Effector memory CD4-positive, alpha-beta T cell (primary cell): Measurements from ENCODE around the gene TK2.
"Not testable (repeated sequence)": the region's sequence is repeated elsewhere in the genome, so short reads cannot be mapped to it uniquely, and the experiment has no call there.

Source experiments
- DNase-seq, 3 donors: peaks; one replicate each; pipeline ENCODE4 v3.0.0-alpha.2; 2020
- H3K27ac ChIP-seq: 2 replicates; pipeline ENCODE4 v1.7.0; 2013; ENCODE audit warnings: mild to moderate bottlenecking, low read length, moderate library complexity; ENCODE audit not compliant: insufficient read depth, poor library complexity, severe bottlenecking
- H3K27me3 ChIP-seq: replicated peaks from 2 replicates; pipeline ENCODE4 v1.7.0; 2013; ENCODE audit warnings: mild to moderate bottlenecking, low read length; ENCODE audit not compliant: insufficient read depth, control insufficient read depth, poor library complexity, severe bottlenecking
- H3K36me3 ChIP-seq: 2 replicates; pipeline ENCODE4 v1.7.0; 2013; ENCODE audit warnings: mild to moderate bottlenecking, low read length, moderate library complexity; ENCODE audit not compliant: control insufficient read depth, insufficient read depth
- H3K4me1 ChIP-seq: 2 replicates; pipeline ENCODE4 v1.7.0; 2013; ENCODE audit warnings: low read length, mild to moderate bottlenecking; ENCODE audit not compliant: control insufficient read depth, insufficient read depth, poor library complexity, severe bottlenecking
- H3K4me3 ChIP-seq: 2 replicates; pipeline ENCODE4 v1.7.0; 2013; ENCODE audit warnings: low read length, low read depth, mild to moderate bottlenecking; ENCODE audit not compliant: insufficient read depth, poor library complexity, severe bottlenecking
- H3K9me3 ChIP-seq: 2 replicates; pipeline ENCODE4 v1.7.0; 2013; ENCODE audit warnings: mild to moderate bottlenecking, low read length, moderate library complexity; ENCODE audit not compliant: control insufficient read depth

Gene TK2

GRCh38 chr16:66521252-66521713, 28.6 kb downstream of the TK2 start:
- Histone ChIP-seq H3K27ac (peak overlapping the region; percentile 77), H3K4me3 (peak overlapping the region; percentile 19), H3K36me3 (no peaks in the 10 kb centered on the region), H3K27me3 (no peaks in the 10 kb centered on the region), H3K4me1 (peaks cover 81% of the 10 kb centered on the region), H3K9me3 (no peaks in the 10 kb centered on the region)
- no peak for DNase-seq

GRCh38 chr16:66520406-66521170, 29.3 kb downstream of the TK2 start:
- Histone ChIP-seq H3K9me3 (no peaks in the 10 kb centered on the region), H3K36me3 (no peaks in the 10 kb centered on the region), H3K27ac (peak overlapping the region; percentile 77), H3K27me3 (no peaks in the 10 kb centered on the region), H3K4me3 (no peak overlapping the region), H3K4me1 (peaks cover 83% of the 10 kb centered on the region)
- no peak for DNase-seq

DNA sequence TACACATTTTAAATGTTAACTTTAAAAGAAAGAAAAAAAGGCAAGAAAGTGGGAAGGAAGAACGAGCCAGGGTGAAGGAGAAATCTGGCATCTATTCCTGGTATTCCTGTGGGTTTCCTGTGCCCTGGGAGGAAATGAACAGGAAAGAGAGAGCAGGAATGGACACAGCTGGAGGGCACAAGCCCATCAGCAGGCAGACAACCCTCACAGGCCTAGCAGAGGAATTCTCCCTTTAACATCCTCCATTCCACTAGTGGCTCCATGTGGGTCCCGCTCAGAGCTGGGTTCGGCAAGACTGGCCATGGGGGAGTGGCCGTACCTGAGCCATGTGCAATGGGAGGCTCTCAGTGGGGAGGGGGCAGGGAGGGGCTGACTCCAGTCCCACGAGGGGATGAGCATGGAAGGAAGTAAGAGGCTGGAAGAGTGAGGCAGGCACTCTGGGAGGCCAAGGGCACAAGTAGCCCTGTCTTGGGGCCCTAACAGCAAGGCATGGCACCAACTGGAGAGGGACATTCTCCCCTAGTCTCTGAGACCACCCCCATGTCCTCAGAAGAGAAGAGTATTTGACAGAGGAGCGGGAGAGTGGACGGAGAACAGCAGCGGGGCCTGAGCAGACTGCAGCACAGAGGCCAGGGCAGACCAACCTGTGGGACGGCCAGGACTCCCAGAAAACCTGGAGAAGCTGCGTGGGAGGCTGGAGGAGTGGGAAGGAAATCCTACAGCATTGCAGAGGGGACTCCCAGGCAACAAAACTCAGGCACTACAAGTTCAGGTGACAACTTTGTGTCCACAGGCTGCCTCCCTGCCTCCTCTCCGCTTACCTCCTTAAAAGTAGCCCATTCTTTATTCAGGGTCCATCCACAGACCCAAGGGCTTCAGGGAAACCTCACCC, 30.2 kb downstream of the TK2 start:
- Histone ChIP-seq H3K4me3 (no peak overlapping the region), H3K27me3 (no peaks in the 10 kb centered on the region), H3K9me3 (no peaks in the 10 kb centered on the region), H3K27ac (peak overlapping the region; percentile 77), H3K4me1 (peaks cover 80% of the 10 kb centered on the region), H3K36me3 (no peaks in the 10 kb centered on the region)
- DNase-seq: no peak

GRCh38 chr16:66517586-66518263, 32.2 kb downstream of the TK2 start:
- peaks cover 66% of the 10 kb centered on the region for H3K4me1 ChIP-seq
- no peak overlapping the region for H3K4me3 ChIP-seq
- no peak for DNase-seq
- no peaks in the 10 kb centered on the region for H3K36me3 ChIP-seq
- no peaks in the 10 kb centered on the region for H3K27me3 ChIP-seq
- H3K27ac ChIP-seq: peak overlapping the region; percentile 88
- H3K9me3 ChIP-seq: no peaks in the 10 kb centered on the region

DNA sequence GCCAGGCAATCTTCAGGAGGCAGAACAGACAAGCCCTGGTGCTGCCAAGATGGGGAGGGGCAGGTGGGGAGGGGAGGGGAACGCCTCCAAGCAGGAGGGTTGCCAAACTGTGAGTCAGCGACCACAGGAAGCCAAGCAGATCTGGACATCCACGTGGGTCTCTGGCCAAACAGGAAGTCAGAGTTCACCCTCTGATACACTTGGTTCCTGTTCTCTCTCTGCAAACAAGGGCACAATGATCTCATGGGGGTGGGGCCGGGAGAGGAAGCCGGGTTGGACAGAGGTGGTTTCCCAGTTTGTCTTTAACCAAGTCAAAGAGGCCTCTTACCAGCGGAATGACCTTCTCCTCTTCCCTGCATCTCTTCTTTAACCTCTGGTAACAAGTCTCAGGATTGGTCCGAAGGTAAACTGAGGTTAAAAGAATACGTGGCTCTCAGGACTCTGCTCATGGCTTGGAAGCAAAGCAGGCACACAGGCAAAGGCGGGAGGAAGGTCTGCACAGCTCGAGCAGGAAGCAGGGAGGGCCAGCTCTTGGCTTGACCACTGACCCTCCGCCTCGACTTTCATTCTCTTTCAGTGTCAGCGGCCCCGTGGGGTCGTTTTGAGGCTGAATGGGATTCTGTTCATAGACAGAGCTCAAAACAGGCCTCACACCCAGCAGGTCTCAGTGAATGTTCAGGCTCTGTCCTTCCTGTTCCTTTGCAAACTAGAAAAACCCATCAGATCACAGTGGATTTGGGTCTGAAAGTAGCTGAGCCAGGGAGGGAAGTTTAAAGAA, 32.9 kb downstream of the TK2 start:
- H3K4me3 ChIP-seq: peak overlapping the region; percentile 2
- peaks cover 62% of the 10 kb centered on the region for H3K4me1 ChIP-seq
- H3K36me3 ChIP-seq: no peaks in the 10 kb centered on the region
- peak; percentile 70 to 81 (median 78) for DNase-seq
- H3K27me3 ChIP-seq: no peaks in the 10 kb centered on the region
- no peaks in the 10 kb centered on the region for H3K9me3 ChIP-seq
- peak overlapping the region; percentile 88 for H3K27ac ChIP-seq

DNA sequence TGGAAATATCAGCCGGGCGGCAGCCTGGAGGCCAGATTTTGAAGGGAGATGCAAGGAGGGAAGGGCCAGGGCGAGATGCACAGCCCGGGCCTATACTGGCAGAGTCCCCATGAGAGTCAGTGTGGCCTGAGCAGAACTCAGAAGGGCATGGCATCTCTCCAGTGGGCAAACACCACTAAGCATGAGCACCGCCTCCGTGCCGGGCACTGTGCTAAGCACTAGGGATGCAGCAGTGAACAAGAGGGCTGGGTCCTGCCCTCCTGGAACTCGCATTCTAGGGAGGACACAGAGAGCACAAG, 33.5 kb downstream of the TK2 start:
- DNase-seq: no peak
- H3K36me3 ChIP-seq: no peaks in the 10 kb centered on the region
- H3K9me3 ChIP-seq: no peaks in the 10 kb centered on the region
- no peaks in the 10 kb centered on the region for H3K27me3 ChIP-seq
- H3K4me1 ChIP-seq: peaks cover 58% of the 10 kb centered on the region
- H3K27ac ChIP-seq: peak overlapping the region; percentile 88
- peak overlapping the region; percentile 2 for H3K4me3 ChIP-seq

DNA sequence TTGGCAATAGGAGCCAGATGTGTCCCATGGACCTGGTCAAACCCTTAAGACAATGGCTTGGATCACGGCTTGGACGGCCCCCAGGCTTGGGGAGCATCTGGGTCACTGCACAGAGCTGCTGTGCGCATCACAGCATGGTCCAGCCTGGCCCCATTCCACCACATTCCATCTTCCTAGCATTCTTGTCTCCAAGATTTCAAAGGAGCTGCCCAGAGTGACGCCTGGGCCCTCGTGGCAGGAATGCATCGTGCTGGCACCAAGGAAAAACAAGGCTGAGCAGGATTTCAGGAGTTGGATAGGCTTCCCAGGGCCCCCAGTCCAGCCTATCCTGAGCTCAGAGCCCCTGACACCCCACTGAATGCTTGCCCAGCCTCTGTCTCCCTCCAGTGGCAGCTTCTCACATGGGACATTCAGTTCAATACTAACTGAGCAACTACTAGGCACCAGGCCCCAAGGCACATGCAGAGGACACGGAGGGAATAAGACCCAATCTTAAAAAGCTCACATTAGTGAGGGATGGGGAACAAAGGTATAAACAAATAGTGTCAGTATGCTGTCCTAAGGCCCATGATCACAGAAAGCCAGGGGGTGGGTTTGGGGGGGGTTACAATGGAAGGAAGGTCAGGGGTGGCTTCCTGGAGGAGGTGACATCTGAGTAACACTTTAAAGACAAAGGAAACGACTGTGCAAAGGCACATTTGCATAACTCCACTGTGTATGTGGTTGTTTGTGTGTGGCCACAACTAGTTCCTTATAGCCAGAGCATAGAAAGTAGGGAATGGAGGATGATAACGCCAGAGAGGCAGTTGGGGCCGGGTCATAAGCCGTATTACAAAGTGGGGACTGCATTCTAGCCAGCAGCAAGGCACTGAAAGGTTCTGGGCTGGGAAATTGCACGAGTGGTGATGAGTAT, 34.1 kb downstream of the TK2 start:
- Histone ChIP-seq H3K27me3 (no peaks in the 10 kb centered on the region), H3K9me3 (no peaks in the 10 kb centered on the region), H3K4me3 (peak overlapping the region; percentile 2), H3K4me1 (peaks cover 52% of the 10 kb centered on the region), H3K27ac (peak overlapping the region; percentile 88), H3K36me3 (no peaks in the 10 kb centered on the region)
- DNase-seq: no peak

DNA sequence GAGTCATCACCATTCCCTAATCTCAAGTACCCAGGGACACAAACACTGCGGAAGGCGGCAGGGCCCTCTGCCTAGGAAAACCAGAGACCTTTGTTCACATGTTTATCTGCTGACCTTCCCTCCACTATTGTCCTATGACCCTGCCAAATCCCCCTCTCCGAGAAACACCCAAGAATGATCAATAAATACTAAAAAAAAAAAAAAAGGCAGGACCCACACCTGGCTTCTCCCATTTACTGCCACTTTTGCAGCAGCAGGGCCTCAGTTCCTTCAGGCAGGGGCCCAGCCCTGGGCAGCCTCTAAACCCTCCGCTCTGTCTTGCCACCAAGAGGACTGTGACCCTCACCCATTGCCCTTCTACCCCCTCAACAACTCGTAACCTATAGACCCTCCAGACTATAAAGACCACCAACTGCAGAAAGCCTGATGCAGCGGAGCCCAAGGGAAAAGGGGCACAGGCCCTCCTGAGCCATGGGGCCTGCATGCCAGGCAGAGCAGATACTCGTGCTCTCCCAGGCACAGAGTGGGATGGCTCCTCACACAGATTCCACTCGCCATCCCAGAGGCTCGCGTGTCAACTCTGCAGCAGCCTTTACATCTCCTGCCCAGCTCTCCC, 34.8 kb downstream of the TK2 start:
- DNase-seq, H3K36me3 ChIP-seq, H3K4me3 ChIP-seq, H3K9me3 ChIP-seq, H3K27me3 ChIP-seq: not testable (repeated sequence)
- Histone ChIP-seq H3K4me1 (peaks cover 44% of the 10 kb centered on the region), H3K27ac (peak overlapping the region; percentile 88)
